Effector memory CD8-positive, alpha-beta T cell (primary cell): Measurements from ENCODE around the gene CISH.

ENCODE experiments used
- ATAC-seq: fragments of 150-1000 bp; cut with Tn5 transposase; replicated peaks from 2 replicates; pipeline ENCODE4 v1.10.0; 2021; ENCODE audit warnings: mild to moderate bottlenecking, moderate library complexity
- DNase-seq, 3 experiments: peaks; one replicate each; pipeline ENCODE4 v3.0.0; 2021
- H3K27ac Mint-ChIP-seq, 2 donors: one replicate each; pipeline ENCODE4 v1.8.0; 2022; ENCODE audit warnings: mild to moderate bottlenecking in 2 of 2, mixed read lengths in 2 of 2, moderate library complexity in 2 of 2
- H3K27me3 Mint-ChIP-seq, 2 donors: one replicate each; pipeline ENCODE4 v1.8.0; 2022; ENCODE audit warnings: mixed read lengths in 2 of 2
- H3K36me3 Mint-ChIP-seq: one replicate; pipeline ENCODE4 v1.8.0; 2022; ENCODE audit warnings: mild to moderate bottlenecking, moderate library complexity, mixed read lengths; ENCODE audit not compliant: insufficient read depth
- H3K4me1 Mint-ChIP-seq, 2 donors: one replicate each; pipeline ENCODE4 v1.8.0; 2022; ENCODE audit warnings: low read depth in 2 of 2, mixed read lengths in 2 of 2
- H3K4me3 Mint-ChIP-seq, 2 donors: one replicate each; pipeline ENCODE4 v1.8.0; 2022; ENCODE audit warnings: mild to moderate bottlenecking in 2 of 2, mixed read lengths in 2 of 2, moderate library complexity in 2 of 2
- H3K9me3 Mint-ChIP-seq, 2 donors: one replicate each; pipeline ENCODE4 v1.8.0; 2022; ENCODE audit warnings: mixed read lengths in 2 of 2

Gene CISH

GRCh38 chr3:50563867-50564266, 47.7 kb downstream of the CISH start:
- Mint-ChIP-seq H3K36me3 (peaks cover 11% of the 10 kb centered on the region), H3K27ac (no peak overlapping the region), H3K27me3 (no peaks in the 10 kb centered on the region), H3K9me3 (no peaks in the 10 kb centered on the region), H3K4me1 (peaks cover 25 to 26% of the 10 kb centered on the region in 2 donors), H3K4me3 (no peak overlapping the region)
- DNase-seq (no peak), ATAC-seq (no peak)

- no peak overlapping the region for H3K27ac Mint-ChIP-seq
- ATAC-seq (no peak), DNase-seq (no peak)
- H3K4me1 Mint-ChIP-seq: peaks cover 22 to 24% of the 10 kb centered on the region in 2 donors
- H3K27me3 Mint-ChIP-seq: no peaks in the 10 kb centered on the region
- no peaks in the 10 kb centered on the region for H3K9me3 Mint-ChIP-seq
- no peak overlapping the region for H3K4me3 Mint-ChIP-seq
- H3K36me3 Mint-ChIP-seq: peaks cover 6% of the 10 kb centered on the region
Measured at GRCh38 chr3:50562861-50563260, 48.7 kb downstream of the CISH start.

- H3K4me3 Mint-ChIP-seq: no peak overlapping the region
- H3K27ac Mint-ChIP-seq: no peak overlapping the region
- peaks cover 7% of the 10 kb centered on the region in 2 donors for H3K4me1 Mint-ChIP-seq
- no peaks in the 10 kb centered on the region for H3K27me3 Mint-ChIP-seq
- peaks cover 3% of the 10 kb centered on the region for H3K36me3 Mint-ChIP-seq
- H3K9me3 Mint-ChIP-seq: no peaks in the 10 kb centered on the region
- DNase-seq (no peak), ATAC-seq (no peak)
Measured at GRCh38 chr3:50559702-50560101, 51.9 kb downstream of the CISH start.

GRCh38 chr3:50557915-50558314, 53.7 kb downstream of the CISH start:
- H3K9me3 Mint-ChIP-seq: no peaks in the 10 kb centered on the region
- H3K4me1 Mint-ChIP-seq: peaks cover 3 to 8% of the 10 kb centered on the region in 2 donors
- ATAC-seq (no peak), DNase-seq (no peak)
- no peaks in the 10 kb centered on the region for H3K27me3 Mint-ChIP-seq
- no peaks in the 10 kb centered on the region for H3K36me3 Mint-ChIP-seq
- no peak overlapping the region for H3K4me3 Mint-ChIP-seq
- H3K27ac Mint-ChIP-seq: no peak overlapping the region

GRCh38 chr3:50557106-50557505, 54.5 kb downstream of the CISH start:
- Mint-ChIP-seq H3K4me3 (no peak overlapping the region), H3K27ac (no peak overlapping the region)

More at GRCh38 chr3:50557106-50557505, 54.5 kb downstream of the CISH start:
- ATAC-seq (no peak), DNase-seq (no peak)
- H3K9me3 Mint-ChIP-seq: no peaks in the 10 kb centered on the region
- H3K36me3 Mint-ChIP-seq: no peaks in the 10 kb centered on the region
- H3K27me3 Mint-ChIP-seq: no peaks in the 10 kb centered on the region
- H3K4me1 Mint-ChIP-seq: peaks cover 3 to 8% of the 10 kb centered on the region in 2 donors
